K562 (cell line): ENCODE results near the gene SNX25. TPM values are rescaled to one million over a fixed set of nuclear protein-coding genes. Genes with fewer than 3 reads are reported as not detected.

Experiments
- DPF2 ChIP-seq: fragments of 450-650 bp; IDR thresholded peaks from 2 replicates; pipeline ENCODE4 v1.6.1; 2016
- EP300 ChIP-seq: IDR thresholded peaks from 2 replicates; pipeline ENCODE4 v1.6.1; 2012; ENCODE audit warnings: low read length, improper control_type of control experiment
- FOXA3 ChIP-seq, 2 experiments: fragments of 450-650 bp in 1 of 2; sonication (generic) in 1 of 2; formaldehyde crosslinking; IDR thresholded peaks in 1 of 2; conservative IDR thresholded peaks in 1 of 2; 2 replicates each; pipeline versions ENCODE4 v1.4.0 to v1.8.0; 2020 to 2022; ENCODE audit warnings: mild to moderate bottlenecking in 2 of 2, missing genetic modification reagents in 1 of 2
- GATA2 ChIP-seq: sonication (generic); formaldehyde crosslinking; IDR thresholded peaks from 2 replicates; pipeline ENCODE4 v1.4.0; 2020; ENCODE audit warnings: mild to moderate bottlenecking, missing genetic modification reagents
- L3MBTL2 ChIP-seq: fragments of 450-650 bp; IDR thresholded peaks from 2 replicates; pipeline ENCODE4 v1.6.1; 2016; ENCODE audit warnings: mild to moderate bottlenecking, moderate library complexity
- MYC ChIP-seq, 2 experiments: fragments of 250-450 bp in 1 of 2; sonication (Bioruptor Pico) in 1 of 2; IDR thresholded peaks; 2 replicates each; pipeline versions ENCODE4 v1.5.1 to v1.6.1; 2012 to 2021; ENCODE audit warnings: low read depth in 2 of 2, borderline replicate concordance in 1 of 2, improper control_type of control experiment in 1 of 2, low read length in 1 of 2, mild to moderate bottlenecking in 1 of 2, moderate library complexity in 1 of 2
- MYNN ChIP-seq, 2 experiments: sonication (generic); formaldehyde crosslinking in 1 of 2; IDR thresholded peaks; 2 replicates each; pipeline versions ENCODE4 v1.5.0 to v1.6.1; 2016 to 2020; ENCODE audit warnings: antibody characterized with exemption in 1 of 2, missing genetic modification reagents in 1 of 2
- NFATC3 ChIP-seq: fragments of 450-650 bp; IDR thresholded peaks from 2 replicates; pipeline ENCODE4 v1.6.1; 2017; ENCODE audit warnings: mild to moderate bottlenecking
- PPARD ChIP-seq: fragments of 250-450 bp; sonication (Bioruptor Pico); IDR thresholded peaks from 2 replicates; pipeline ENCODE4 v1.8.0; 2022; ENCODE audit warnings: inconsistent platforms, mild to moderate bottlenecking, moderate library complexity
- RBM34 ChIP-seq: fragments of 200-400 bp; formaldehyde crosslinking; IDR thresholded peaks from 2 replicates; pipeline ENCODE4 v1.6.1; 2018; ENCODE audit warnings: low read length, borderline replicate concordance; ENCODE audit not compliant: insufficient read depth
- SIN3B ChIP-seq: fragments of 450-650 bp; IDR thresholded peaks from 2 replicates; pipeline ENCODE4 v1.6.1; 2017; ENCODE audit warnings: low read depth, mild to moderate bottlenecking, moderate library complexity
- SP2 ChIP-seq: IDR thresholded peaks from 2 replicates; pipeline ENCODE4 v1.6.1; 2011; ENCODE audit warnings: mild to moderate bottlenecking, low read depth, low read length, moderate library complexity; ENCODE audit not compliant: poor library complexity, severe bottlenecking; ENCODE audit errors: extremely low read depth
- SRSF3 ChIP-seq: fragments of 200-400 bp; formaldehyde crosslinking; IDR thresholded peaks from 2 replicates; pipeline ENCODE4 v1.6.1; 2016; ENCODE audit warnings: mild to moderate bottlenecking, low read length, moderate library complexity; ENCODE audit not compliant: insufficient read depth
- TBL1XR1 ChIP-seq, 2 experiments: IDR thresholded peaks; 2 replicates each; pipeline ENCODE4 v1.6.1; 2012; ENCODE audit warnings: improper control_type of control experiment in 2 of 2, low read length in 2 of 2, mild to moderate bottlenecking in 1 of 2
- TCF3 ChIP-seq: sonication (generic); formaldehyde crosslinking; IDR thresholded peaks from 2 replicates; pipeline ENCODE4 v1.4.0; 2020; ENCODE audit warnings: mild to moderate bottlenecking, missing genetic modification reagents
- TGIF2 ChIP-seq: sonication (generic); formaldehyde crosslinking; IDR thresholded peaks from 2 replicates; pipeline ENCODE4 v1.8.1; 2022; ENCODE audit warnings: mild to moderate bottlenecking, missing genetic modification reagents, moderate library complexity
- ZFX ChIP-seq: sonication (generic); formaldehyde crosslinking; IDR thresholded peaks from 2 replicates; pipeline ENCODE4 v1.8.0; 2022; ENCODE audit warnings: mild to moderate bottlenecking, missing genetic modification reagents, moderate library complexity
- ZNF121 ChIP-seq: sonication (generic); formaldehyde crosslinking; conservative IDR thresholded peaks from 2 replicates; pipeline ENCODE4 v1.8.0; 2022; ENCODE audit warnings: missing genetic modification reagents
- ZNF354B ChIP-seq: fragments of 250-450 bp; sonication (Bioruptor Pico); IDR thresholded peaks from 2 replicates; pipeline ENCODE4 v1.4.0; 2020
- ZNF695 ChIP-seq: fragments of 450-650 bp; formaldehyde crosslinking; IDR thresholded peaks from 2 replicates; pipeline ENCODE4 v1.4.0; 2020; ENCODE audit warnings: mild to moderate bottlenecking, moderate library complexity
- polyA plus RNA-seq, 8 experiments: library from polyadenylated mRNA; depleted of rRNA in 4 of 8; stranded (reverse) in 5 of 8; unstranded in 3 of 8; fragments of >200 nt; fragmentation: Nextera tagmentation in 2 of 8; fragmentation: Illumina TruSeq in 1 of 8; extraction: Ambion mirVana in 2 of 8; extraction: Trizol in 1 of 8; gene quantifications; 2 replicates each; pipeline versions ENCODE4 v1.2.1 to v1.2.3, GENCODE V29; 2011 to 2014; ENCODE audit warnings: inconsistent platforms in 1 of 8, missing spikeins in 1 of 8
- total RNA-seq, 7 experiments: library from RNA; depleted of rRNA in 6 of 7; stranded (reverse); fragments of >200 nt in 6 of 7; fragmentation: Illumina TruSeq in 2 of 7; extraction: Trizol in 2 of 7; gene quantifications; 2 replicates each; pipeline versions ENCODE4 v1.2.1 to v1.2.3, GENCODE V29; 2011 to 2021; ENCODE audit warnings: low replicate concordance in 1 of 7
- TF ChIP-seq, protein P1 (sequence below): fragments of 450-650 bp; IDR thresholded peaks from 2 replicates; pipeline ENCODE4 v1.6.1; 2018; ENCODE audit not compliant: partially characterized antibody
- TF ChIP-seq, protein P2 (sequence below), 2 experiments: fragments of 450-650 bp in 1 of 2; sonication (generic) in 1 of 2; formaldehyde crosslinking in 1 of 2; IDR thresholded peaks in 1 of 2; conservative IDR thresholded peaks in 1 of 2; 2 replicates each; pipeline versions ENCODE4 v1.6.1 to v1.8.1; 2016 to 2023; ENCODE audit warnings: mild to moderate bottlenecking in 2 of 2, moderate library complexity in 2 of 2, inconsistent platforms in 1 of 2, missing genetic modification reagents in 1 of 2
- TF ChIP-seq, protein P3 (sequence below): sonication (generic); IDR thresholded peaks from 2 replicates; pipeline ENCODE4 v1.6.1; 2016

SNX25 gene
- total and polyA plus RNA-seq, 9 of the 15 experiments (the other 6 are each of a cell fraction or from before 2014, with no cell fraction given) = 2.5 to 23.4 (median 13.3) TPM

DNA sequence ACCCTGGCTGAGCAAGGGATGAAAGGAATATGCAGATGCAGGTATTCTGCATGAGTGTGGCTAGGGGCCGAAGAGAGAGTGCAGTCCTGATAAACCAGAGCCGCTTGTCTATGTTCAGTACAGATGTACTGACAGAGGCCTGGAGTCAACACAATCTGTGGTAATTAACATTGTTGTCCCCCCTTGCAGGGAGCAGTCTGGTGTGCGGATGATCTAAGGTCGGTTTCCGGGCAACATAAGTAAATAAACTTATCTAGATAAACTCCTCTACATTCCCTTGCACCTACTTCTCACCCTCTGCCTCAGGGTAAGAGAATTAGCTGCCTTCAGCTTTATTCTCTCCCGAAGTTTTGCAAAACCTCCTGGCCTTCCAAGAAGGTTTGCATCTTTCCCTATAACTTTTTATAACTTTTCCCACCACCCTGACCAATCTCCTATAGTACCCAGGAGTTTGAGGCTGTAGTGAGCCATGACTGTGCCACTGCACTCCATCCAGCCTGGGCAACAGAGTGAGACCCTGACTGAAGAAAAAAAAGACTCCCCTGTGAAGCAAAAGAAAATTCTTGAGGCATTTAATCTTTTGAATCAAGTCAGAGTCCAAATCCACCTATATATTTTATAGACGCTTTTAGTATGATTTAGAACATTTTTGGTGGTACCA lies 26.6 kb downstream of the SNX25 start (continued):
- TF ChIP-seq, protein P1, sequence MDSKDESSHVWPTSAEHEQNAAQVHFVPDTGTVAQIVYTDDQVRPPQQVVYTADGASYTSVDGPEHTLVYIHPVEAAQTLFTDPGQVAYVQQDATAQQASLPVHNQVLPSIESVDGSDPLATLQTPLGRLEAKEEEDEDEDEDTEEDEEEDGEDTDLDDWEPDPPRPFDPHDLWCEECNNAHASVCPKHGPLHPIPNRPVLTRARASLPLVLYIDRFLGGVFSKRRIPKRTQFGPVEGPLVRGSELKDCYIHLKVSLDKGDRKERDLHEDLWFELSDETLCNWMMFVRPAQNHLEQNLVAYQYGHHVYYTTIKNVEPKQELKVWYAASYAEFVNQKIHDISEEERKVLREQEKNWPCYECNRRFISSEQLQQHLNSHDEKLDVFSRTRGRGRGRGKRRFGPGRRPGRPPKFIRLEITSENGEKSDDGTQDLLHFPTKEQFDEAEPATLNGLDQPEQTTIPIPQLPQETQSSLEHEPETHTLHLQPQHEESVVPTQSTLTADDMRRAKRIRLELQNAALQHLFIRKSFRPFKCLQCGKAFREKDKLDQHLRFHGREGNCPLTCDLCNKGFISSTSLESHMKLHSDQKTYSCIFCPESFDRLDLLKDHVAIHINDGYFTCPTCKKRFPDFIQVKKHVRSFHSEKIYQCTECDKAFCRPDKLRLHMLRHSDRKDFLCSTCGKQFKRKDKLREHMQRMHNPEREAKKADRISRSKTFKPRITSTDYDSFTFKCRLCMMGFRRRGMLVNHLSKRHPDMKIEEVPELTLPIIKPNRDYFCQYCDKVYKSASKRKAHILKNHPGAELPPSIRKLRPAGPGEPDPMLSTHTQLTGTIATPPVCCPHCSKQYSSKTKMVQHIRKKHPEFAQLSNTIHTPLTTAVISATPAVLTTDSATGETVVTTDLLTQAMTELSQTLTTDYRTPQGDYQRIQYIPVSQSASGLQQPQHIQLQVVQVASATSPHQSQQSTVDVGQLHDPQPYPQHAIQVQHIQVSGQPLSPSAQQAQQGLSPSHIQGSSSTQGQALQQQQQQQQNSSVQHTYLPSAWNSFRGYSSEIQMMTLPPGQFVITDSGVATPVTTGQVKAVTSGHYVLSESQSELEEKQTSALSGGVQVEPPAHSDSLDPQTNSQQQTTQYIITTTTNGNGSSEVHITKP = peak; percentile 9
- no peak for TF ChIP-seq GATA2 (CRISPR knock-in tag)
- TF ChIP-seq L3MBTL2 = no peak
- TF ChIP-seq ZFX = peak; percentile 38
- TF ChIP-seq, protein P2, sequence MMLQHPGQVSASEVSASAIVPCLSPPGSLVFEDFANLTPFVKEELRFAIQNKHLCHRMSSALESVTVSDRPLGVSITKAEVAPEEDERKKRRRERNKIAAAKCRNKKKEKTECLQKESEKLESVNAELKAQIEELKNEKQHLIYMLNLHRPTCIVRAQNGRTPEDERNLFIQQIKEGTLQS (IDR thresholded peaks at IDR 0.05) = peak; percentile 10; the same call in 1 of the 2 replicates
- TF ChIP-seq, protein P2 (CRISPR knock-in tag; conservative IDR thresholded peaks at IDR 0.05) = no peak
- TF ChIP-seq TGIF2 = no peak
- TF ChIP-seq MYC (IDR thresholded peaks at IDR 0.05; ENCODE audit: low read depth, low read length) = no peak
- TF ChIP-seq MYC (CRISPR knock-in tag; IDR thresholded peaks at IDR 0.05; ENCODE audit: borderline replicate concordance, low read depth) = no peak
- TF ChIP-seq ZNF121 (CRISPR knock-in tag) = peak; percentile 65
- TF ChIP-seq MYNN (IDR thresholded peaks at IDR 0.05) = no peak
- TF ChIP-seq MYNN (CRISPR knock-in tag; IDR thresholded peaks at IDR 0.05) = no peak
- TF ChIP-seq TCF3 (CRISPR knock-in tag) = peak; percentile 48; the same call in 1 of the 2 replicates
- TF ChIP-seq SP2 = no peak
- TF ChIP-seq SRSF3 = no peak
- no peak for TF ChIP-seq ZNF695 (CRISPR knock-in tag)
- TF ChIP-seq NFATC3 = no peak
- no peak for TF ChIP-seq RBM34
- no peak for TF ChIP-seq ZNF354B
- TF ChIP-seq PPARD (CRISPR knock-in tag) = no peak
- TF ChIP-seq FOXA3 (CRISPR knock-in tag; conservative IDR thresholded peaks at IDR 0.05 in 1 of 2, IDR thresholded peaks at IDR 0.05 in 1 of 2) = peak; percentile 83 to 92
- TF ChIP-seq, protein P3, sequence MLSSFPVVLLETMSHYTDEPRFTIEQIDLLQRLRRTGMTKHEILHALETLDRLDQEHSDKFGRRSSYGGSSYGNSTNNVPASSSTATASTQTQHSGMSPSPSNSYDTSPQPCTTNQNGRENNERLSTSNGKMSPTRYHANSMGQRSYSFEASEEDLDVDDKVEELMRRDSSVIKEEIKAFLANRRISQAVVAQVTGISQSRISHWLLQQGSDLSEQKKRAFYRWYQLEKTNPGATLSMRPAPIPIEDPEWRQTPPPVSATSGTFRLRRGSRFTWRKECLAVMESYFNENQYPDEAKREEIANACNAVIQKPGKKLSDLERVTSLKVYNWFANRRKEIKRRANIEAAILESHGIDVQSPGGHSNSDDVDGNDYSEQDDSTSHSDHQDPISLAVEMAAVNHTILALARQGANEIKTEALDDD = peak; percentile 65
- peak; percentile 49 for TF ChIP-seq EP300
- TF ChIP-seq TBL1XR1 (IDR thresholded peaks at IDR 0.05; ENCODE audit: low read length in 2 of 2) = 0 out of 4 replicates have a peak, but pooled peaks of 1 of the 2 experiments have one; percentile 13
- TF ChIP-seq DPF2 = peak; percentile 61; the same call in 1 of the 2 replicates
- TF ChIP-seq SIN3B = no peak
